HG02642 (cell line): Measurements from ENCODE around the gene SORL1-AS1.

ENCODE experiments used
- ATAC-seq: cut with Tn5 transposase; IDR thresholded peaks from one replicate; pipeline ENCODE4 v1.9.1; 2021; ENCODE audit warnings: mild to moderate bottlenecking; ENCODE audit not compliant: unreplicated experiment, poor library complexity

Gene SORL1-AS1

DNA sequence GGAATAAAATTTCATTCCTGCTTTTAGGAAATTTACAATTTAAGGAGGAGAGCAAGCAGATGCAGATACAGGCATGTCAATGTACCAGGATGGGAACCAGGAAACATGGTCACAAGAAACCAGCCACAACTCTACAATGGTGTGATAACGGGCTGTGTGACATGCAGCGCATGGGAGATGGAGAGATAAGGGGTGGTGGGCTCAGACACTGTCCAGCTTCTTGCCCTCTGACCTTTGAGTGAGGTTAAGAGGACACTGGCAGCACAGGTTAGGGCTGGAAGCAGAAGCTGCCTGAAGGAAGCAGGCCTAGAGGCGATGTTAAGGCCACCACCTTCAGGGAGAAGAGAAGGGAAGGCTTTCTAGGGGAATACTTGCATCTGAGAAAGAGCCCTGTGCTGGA is 2.3 kb upstream of the SORL1-AS1 start:
- no peak for ATAC-seq

DNA sequence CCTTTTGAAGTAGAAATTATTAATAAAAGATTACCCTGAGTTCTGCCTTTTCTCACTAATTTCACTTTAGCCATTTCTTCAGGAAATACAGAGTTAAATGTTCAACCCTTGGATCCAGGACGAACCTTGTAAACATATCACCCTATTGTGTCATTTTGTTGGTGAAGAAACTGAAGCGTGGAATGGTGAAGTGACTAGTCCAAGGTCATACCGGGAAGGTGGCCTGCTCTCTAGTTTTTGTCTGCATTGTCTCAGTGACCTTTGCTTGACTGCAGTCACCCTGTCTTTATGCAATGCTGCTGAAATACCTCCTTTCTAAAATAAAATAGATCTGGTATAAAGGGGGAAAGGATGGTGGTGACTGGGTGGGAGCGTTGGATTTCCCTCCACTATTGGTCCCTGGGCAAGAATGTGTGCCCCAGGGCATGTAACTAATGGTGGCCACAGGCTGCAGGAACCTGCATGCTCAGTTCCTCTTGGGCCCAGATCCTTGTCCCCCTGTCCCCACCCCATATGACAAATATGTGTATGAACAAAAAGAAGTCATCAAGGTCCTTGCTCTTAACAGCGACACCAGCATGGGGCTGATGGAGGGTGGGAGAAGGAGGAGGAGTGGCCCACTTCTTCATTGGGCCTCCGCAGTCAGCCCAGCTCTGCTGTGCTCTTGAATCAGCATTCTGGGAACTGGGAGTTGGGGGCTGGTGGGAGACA is 977 bp upstream of the SORL1-AS1 start:
- ATAC-seq, result no peak

GRCh38 chr11:121451986-121452608 is 670 bp downstream of the SORL1-AS1 start, which contains the start of gene SORL1:
Gene SORL1 (plus strand): TSS chr11:121452314. CDS start chr11:121452332, 18 bp downstream.
- peak; percentile 57 for ATAC-seq

DNA sequence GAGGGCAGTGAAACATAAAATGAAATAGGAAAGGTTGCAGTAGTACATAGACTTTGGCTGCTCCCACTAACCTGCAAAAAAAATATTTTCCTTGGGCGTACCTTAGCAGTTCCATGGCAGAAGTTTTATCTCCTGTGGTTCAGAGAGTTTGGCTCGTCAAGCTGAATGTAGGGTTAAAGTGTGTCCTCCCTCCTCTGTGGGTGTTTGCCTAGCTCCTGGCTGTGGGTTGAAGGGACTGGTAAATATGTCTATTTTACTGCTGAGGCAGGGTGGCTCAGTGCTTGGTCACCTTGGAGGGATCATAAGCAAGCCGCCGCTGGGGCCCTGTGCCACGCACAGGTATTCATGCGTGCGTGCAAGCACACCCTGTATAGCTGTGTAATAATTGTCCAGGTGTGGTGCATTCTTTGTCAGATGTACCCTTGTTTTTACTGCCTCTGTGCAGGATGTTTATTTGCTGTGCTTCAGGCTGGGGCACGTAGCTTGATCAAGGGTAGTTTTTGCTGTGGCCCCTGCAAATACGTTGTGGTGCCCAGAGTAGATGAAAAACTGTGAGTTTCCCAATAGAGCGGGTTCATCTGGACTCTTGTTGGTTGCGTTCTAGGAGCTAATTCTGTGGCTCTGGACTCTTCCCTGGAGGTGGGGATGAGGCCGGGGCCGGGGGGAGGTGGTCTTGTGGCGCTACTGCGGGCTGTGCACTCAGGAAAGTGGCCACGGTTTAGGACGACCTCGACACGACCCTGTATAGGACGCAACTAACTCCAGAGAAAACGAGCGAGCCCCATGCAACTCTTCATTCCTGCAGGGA is 1.4 kb downstream of the SORL1-AS1 start:
- no peak for ATAC-seq

- ATAC-seq, result no peak
These were observed 2.4 kb downstream of the SORL1-AS1 start for GRCh38 chr11:121450401-121450800.

DNA sequence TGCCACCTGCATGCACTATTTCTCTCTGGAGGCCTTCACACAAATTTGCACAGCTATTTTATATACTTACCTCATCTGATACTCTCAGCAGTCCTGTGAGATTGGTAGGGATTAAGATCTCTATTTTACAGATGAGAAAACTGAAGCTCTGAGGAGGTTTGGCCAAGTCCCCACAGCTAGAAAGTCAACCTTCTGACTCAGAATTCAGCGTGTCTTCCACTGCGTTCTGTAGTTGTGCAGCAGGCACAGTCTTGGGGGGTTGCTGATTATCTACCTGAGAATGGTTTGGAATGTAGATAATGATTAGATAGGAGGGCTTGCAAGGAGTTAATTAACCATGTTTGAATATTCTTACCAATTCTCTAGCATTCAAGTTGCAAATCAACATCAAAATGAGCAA is 3.1 kb downstream of the SORL1-AS1 start:
- ATAC-seq, result no peak

- no peak for ATAC-seq
These were observed 3.6 kb downstream of the SORL1-AS1 start for GRCh38 chr11:121449123-121449522.

DNA sequence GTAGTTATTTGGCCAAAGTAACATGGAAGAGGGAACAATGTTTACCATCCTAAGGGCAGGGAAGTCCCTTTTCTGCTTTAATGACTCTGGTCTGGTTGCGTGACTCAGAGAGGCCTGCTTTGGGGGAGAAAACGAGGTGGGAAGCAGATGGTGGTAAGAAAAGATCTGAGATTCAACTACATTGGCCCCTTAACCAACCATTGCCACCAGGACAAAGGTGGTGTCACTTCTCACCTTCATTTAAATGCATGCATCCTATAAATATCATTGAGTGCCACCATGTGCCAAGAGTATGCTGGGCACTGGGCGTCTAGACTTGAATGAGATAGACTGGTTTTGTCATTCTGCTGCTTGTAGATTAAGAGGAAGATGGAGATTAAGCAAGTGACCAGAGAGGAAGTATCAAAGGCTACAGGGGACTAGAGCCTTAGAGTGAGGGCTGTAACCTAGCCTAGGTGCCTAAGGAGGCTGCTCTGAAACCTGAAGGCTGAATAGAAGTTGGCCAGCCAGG is 4.3 kb downstream of the SORL1-AS1 start:
- ATAC-seq, result no peak

GRCh38 chr11:121448011-121448410 is 4.8 kb downstream of the SORL1-AS1 start:
- no peak for ATAC-seq

GRCh38 chr11:121446752-121447156 is 6.0 kb downstream of the SORL1-AS1 start:
- no peak for ATAC-seq

DNA sequence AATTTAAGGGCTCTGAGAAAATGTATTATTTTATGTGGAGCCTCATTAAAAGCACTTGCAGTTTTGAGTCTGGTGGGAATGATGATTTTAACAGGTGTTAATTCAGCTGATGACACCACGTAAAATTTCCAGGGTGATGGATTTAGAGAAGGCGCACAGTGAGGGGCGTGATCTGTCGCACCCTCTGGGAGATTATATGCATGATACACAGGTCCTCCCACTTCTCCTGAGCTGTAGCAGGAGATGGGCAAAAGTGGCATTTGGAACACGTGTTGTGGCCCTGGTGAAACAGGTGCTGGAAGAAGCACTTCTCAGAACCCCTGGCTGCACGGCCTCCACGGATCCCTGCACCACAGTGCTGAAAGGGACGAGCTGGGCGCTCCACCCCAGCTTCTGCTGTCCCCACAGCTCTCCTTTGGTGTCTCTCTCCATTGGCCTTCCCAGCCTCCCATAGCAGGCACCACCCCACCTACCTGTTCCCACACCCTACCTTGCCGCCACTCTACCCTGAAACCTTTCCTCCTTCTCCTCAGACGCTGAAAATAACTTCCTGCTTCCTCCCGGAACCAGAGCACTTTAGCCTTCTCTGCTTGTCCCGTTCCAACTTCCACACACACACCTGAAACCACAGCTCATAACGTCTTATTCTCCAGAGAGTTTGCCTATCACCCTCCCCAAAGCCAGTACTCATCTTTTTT is 7.5 kb downstream of the SORL1-AS1 start:
- ATAC-seq, result peak; percentile 5

GRCh38 chr11:121444526-121444925 is 8.2 kb downstream of the SORL1-AS1 start:
- ATAC-seq, result no peak

DNA sequence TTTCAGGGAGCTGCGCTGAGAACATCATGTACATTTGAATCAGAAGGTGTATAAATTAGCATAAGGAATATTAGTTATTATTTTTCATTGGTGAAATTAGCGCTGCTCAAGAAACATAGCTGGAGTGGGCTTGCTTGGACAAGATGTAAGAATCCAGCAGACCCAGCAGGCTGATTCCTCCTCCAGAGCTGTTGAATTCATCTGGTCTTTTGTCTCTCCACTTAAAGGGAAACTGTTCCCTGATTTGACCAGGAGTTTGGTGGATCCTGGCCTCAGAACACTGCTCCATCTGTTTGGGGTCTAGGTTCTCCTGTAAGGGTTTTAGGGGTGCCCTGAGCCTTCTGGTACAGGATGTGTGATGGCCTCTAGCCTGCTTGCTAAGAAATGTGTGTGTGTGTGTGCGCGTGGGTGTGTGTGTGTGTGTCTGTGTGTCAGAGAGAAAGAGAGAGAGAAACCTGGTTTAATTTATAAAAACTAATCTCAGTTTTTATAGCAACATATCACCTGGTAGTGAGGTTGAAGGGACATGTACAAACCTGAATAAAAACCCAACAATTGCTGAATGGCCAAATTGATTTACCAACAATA is 9.0 kb downstream of the SORL1-AS1 start:
- no peak for ATAC-seq

- ATAC-seq, result no peak
These were observed 11.2 kb downstream of the SORL1-AS1 start for GRCh38 chr11:121441521-121441920.

DNA sequence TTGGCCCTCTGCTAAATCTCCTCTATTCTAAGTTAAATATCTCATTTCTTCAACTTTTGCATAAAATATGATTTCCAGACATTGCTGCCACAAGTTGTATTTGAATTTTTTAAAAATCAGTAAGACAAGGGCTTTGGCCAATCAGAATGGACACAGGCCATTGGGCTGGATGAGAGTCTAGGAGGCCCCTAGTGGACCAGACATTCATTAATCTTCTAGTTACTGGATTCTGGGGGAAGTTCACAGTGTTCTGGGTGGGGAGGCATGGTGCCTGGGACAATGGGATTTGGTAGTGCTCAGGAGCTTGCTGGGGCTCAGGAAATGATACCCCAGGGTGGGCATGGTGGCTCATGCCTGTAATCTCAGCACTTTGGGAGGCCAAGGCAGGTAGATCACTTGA is 13.0 kb downstream of the SORL1-AS1 start:
- ATAC-seq, result no peak

DNA sequence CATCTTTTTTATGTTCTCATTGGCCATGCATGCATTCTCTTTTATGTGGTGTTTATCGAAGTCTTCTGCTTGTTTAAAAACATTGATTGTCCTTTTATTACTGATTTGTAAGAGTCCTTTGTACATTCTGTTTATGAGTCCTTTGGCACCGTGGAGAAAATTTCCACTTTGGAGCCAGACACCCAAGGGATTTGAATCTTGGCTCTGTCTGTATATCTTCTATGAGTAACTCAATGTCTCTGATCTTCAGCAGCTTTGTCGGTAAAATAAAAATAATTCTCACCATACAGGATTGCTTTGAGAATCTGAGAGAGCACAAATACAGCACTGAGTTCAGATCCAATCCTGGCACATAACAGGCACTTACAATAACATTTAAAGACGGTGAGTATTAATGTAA is 13.4 kb downstream of the SORL1-AS1 start:
- ATAC-seq, result no peak

GRCh38 chr11:121437686-121438078 is 15.1 kb downstream of the SORL1-AS1 start:
- no peak for ATAC-seq

DNA sequence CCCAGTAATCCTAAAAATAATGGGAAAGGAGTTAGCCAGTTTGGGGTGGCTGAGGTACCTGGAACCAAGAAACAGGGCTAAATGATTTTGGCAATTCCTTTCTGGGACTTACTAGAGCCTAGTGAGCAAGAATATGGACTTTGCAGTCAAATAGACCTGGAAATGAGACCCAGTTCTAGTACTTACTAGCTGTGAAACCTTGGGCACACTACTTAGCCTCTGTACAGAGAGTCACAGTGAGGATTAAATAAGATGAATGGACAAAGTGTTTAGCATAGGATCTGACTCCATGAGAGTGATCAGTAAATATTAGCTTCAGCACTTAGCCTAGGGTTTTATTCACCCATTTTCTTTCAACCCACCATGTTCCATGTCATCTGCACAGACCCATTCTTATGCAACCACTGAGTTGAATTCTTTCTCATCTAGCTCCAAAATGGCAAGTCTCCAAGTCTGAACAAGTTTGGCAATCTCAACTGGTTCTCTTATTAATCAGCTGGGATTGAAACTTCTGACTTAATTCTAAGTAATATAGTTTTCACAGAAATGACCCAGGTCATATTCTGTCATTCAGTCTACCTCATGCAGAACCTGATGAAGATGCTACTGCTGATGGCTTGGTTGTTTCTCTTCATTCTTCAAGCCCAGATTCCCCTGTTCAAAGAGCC is 15.6 kb downstream of the SORL1-AS1 start:
- no peak for ATAC-seq
